ENCODE measurements around the gene C3orf20.

The C3orf20 gene

DNA sequence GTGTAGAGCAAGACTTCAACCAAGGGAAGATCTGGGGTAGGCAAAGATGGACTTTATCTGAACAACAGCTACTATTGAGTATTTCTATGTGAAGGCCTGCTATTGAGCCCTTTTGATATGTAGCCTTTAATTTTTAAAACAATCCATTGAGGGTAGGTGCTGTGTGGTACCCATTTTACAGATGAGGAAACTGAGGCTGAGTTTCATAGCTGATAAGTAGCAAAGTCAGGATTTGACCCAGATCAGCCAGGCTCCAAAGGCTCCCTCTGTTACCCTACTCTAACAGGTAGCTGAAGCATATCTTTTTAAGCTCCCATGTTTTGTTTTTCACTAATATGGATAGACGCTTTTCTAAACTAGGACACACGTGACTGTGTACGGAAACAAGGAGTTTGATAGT is 141.4 kb downstream of the C3orf20 start:
- no peak for DNase-seq (ENCODE audit: low spot score)

DNA sequence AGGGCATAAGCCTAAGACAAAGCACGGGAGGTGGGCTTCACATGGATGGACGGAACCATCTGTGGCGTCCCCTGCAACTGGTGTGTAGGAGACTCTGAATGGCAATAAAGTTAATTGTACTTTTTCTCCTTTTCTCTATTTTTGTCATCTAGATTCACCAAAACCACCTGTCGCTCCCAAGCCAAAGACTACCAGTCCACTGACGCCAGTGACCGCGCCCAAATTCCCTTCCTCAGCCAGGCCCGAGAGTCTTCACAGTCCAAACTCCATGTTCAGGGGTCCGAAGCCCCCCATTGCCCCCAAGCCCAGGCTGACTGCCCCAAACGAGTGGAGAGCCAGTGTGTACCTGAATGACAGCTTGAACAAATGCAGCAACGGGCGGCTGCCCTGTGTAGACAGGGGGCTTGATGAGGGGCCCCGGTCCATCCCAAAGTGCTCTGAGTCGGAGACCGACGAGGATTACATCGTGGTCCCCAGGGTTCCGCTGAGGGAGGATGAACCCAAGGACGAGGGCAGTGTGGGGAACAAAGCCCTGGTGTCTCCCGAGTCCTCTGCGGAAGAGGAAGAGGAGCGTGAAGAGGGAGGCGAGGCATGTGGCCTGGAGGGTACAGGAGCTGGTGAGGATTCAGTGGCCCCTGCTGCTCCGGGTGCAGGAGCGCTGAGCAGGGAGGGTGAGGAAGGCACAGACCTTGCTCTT is 144.0 kb downstream of the C3orf20 start, which contains the start of gene FGD5:
Gene FGD5 (plus strand): TSS at position 159 of the 697 bp plus-strand sequence. CDS start 110 bp downstream, at position 269.
- no peak for DNase-seq (ENCODE audit: low spot score)

DNA sequence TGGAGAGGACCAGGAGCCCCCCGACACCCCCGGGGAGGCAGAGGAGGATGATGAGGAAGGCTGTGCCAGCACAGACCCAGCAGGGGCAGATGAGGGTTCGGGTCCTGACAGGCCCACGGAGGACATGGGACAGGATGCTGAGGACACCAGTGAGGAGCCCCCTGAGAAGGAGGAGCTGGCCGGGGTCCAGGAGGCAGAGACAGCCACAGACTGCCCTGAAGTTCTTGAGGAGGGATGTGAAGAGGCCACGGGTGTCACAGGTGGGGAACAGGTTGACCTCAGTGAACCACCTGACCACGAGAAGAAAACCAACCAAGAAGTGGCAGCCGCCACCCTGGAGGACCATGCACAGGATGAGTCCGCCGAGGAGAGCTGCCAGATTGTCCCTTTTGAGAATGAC is 144.7 kb downstream of the C3orf20 start:
- DNase-seq (ENCODE audit: low spot score), result no peak

DNA sequence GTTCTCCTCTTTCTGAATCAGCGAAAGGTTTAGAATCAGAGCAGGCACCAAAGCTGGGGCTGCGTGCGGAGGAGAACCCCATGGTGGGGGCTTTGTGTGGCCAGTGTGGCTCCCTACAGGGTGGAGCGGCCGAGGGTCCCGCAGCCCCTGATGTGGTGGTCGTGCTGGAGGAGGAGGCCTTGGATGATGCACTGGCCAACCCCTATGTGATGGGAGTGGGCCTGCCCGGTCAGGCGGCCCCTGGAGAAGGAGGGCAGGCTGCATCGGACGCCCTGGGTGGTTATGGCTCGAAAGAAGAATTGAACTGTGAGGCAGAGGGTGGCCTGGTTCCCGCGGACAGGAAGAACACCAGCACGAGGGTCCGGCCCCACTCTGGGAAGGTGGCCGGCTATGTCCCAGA is 145.2 kb downstream of the C3orf20 start:
- no peak for DNase-seq (ENCODE audit: low spot score)

DNA sequence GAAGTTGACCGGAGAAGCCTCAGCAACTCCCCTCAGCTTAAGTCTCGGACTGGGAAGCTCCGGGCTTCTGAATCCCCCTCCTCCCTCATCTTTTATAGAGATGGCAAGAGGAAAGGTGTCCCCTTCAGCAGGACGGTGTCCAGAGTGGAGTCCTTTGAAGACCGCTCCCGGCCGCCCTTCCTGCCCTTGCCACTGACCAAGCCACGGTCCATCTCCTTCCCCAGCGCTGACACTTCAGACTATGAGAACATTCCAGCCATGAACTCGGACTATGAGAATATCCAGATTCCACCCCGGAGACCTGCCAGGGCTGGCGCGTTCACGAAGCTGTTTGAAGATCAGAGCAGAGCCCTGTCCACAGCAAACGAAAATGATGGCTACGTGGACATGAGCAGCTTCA is 146.2 kb downstream of the C3orf20 start:
- no peak for DNase-seq (ENCODE audit: low spot score)

DNA sequence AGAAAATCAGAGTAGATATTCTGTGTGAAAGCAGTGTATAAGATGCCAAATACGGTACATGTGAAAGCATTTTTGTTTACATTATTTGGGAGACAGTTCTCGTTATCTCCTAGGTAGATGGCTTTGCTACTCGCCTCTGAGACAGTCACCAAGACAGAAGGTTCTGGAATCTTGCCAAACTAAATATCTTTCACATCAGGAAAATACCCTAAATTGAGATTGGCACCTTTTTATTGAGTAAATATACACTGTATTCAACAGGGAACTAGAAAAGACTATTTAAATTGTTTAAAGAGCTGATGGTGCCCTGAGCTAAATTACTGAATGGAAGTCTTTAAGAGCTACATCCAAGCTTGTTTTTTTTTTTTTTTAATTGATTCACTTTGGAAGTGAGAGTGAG is 147.2 kb downstream of the C3orf20 start:
- no peak for DNase-seq (ENCODE audit: low spot score)
